SK-N-SH (cell line): ENCODE results near the gene ABHD15. TPM values are rescaled to one million over a fixed set of nuclear protein-coding genes. Genes with fewer than 3 reads are reported as not detected.

Source experiments
- CTCF ChIA-PET: fragments of 300-600, 350-600 bp; formaldehyde crosslinking; extraction: SDS; loops from one replicate; lab custom pipeline; 2021; lab: Yijun Ruan, JAX
- POLR2A ChIA-PET: fragments of 350-600 bp; sonication (Branson Sonifier 250); formaldehyde crosslinking; extraction: SDS; loops from one replicate; lab custom pipeline; 2020; ENCODE audit warnings: antibody characterized with exemption, inconsistent platforms; lab: Yijun Ruan, JAX
- DNase-seq: peaks from one replicate; pipeline ENCODE4 v3.0.0; 2012
- H2AFZ ChIP-seq: fragments of 200-600 bp; sonication (generic); 2 replicates; pipeline ENCODE4 v1.8.1; 2016; ENCODE audit warnings: antibody characterized with exemption, mild to moderate bottlenecking, low read depth
- H3F3A ChIP-seq: fragments of 200-600 bp; sonication (generic); replicated peaks from 2 replicates; pipeline ENCODE3; 2016; ENCODE audit warnings: antibody characterized with exemption, mild to moderate bottlenecking; ENCODE audit not compliant: insufficient read depth
- H3K27ac ChIP-seq, 2 experiments: fragments of 200-500 bp in 1 of 2; fragments of 200-600 bp in 1 of 2; sonication (Bioruptor generic) in 1 of 2; sonication (generic), shearing (Covaris generic) in 1 of 2; 2 replicates each; pipeline versions ENCODE4 v1.5.1 to v1.6.1; 2014 to 2016; ENCODE audit warnings: low read depth in 2 of 2, inconsistent platforms in 1 of 2, low read length in 1 of 2, mild to moderate bottlenecking in 1 of 2, mixed read lengths in 1 of 2
- H3K27me3 ChIP-seq: fragments of 200-600 bp; sonication (generic), shearing (Covaris generic); 2 replicates; pipeline ENCODE4 v1.6.1; 2016; ENCODE audit warnings: mixed run types; ENCODE audit not compliant: insufficient read depth
- H3K36me3 ChIP-seq, 2 experiments: fragments of 200-500 bp in 1 of 2; fragments of 200-600 bp in 1 of 2; sonication (Bioruptor generic) in 1 of 2; sonication (generic) in 1 of 2; replicated peaks in 1 of 2; 2 replicates each; pipeline versions ENCODE3 to v1.5.1; 2014 to 2016; ENCODE audit warnings: low read length in 1 of 2, mild to moderate bottlenecking in 1 of 2; ENCODE audit not compliant: insufficient read depth in 2 of 2, control insufficient read depth in 1 of 2
- H3K4me1 ChIP-seq, 2 experiments: fragments of 200-500 bp in 1 of 2; fragments of 200-600 bp in 1 of 2; sonication (Bioruptor generic) in 1 of 2; sonication (generic), shearing (Covaris generic) in 1 of 2; 2 replicates each; pipeline versions ENCODE4 v1.5.1 to v1.6.1; 2014 to 2016; ENCODE audit warnings: low read depth in 1 of 2, low read length in 1 of 2, mixed run types in 1 of 2; ENCODE audit not compliant: insufficient read depth in 2 of 2, control insufficient read depth in 1 of 2
- H3K4me2 ChIP-seq: fragments of 200-600 bp; sonication (generic), shearing (Covaris generic); 2 replicates; pipeline ENCODE4 v1.6.1; 2017; ENCODE audit warnings: mixed run types
- H3K4me3 ChIP-seq, 2 experiments: fragments of 200-500 bp in 1 of 2; fragments of 200-600 bp in 1 of 2; sonication (Bioruptor generic) in 1 of 2; sonication (generic), shearing (Covaris generic) in 1 of 2; 2 replicates each; pipeline versions ENCODE4 v1.5.1 to v1.8.1; 2014 to 2016; ENCODE audit warnings: low read depth in 2 of 2, inconsistent platforms in 1 of 2, low read length in 1 of 2, mild to moderate bottlenecking in 1 of 2, mixed read lengths in 1 of 2, moderate library complexity in 1 of 2
- H3K79me2 ChIP-seq: fragments of 200-600 bp; sonication (generic); 2 replicates; pipeline ENCODE4 v1.8.1; 2017; ENCODE audit warnings: mild to moderate bottlenecking; ENCODE audit not compliant: insufficient read depth
- H3K9ac ChIP-seq: fragments of 200-600 bp; sonication (generic); 2 replicates; pipeline ENCODE4 v1.6.1; 2017; ENCODE audit warnings: mixed run types
- H3K9me2 ChIP-seq: fragments of 200-600 bp; sonication (generic); 2 replicates; pipeline ENCODE4 v1.6.1; 2017; ENCODE audit warnings: mixed run types
- H3K9me3 ChIP-seq: fragments of 200-600 bp; sonication (generic); 2 replicates; pipeline ENCODE4 v1.6.1; 2017; ENCODE audit warnings: mixed run types, mild to moderate bottlenecking, moderate library complexity
- H4K20me1 ChIP-seq: fragments of 200-600 bp; sonication (generic); 2 replicates; pipeline ENCODE4 v1.6.1; 2017; ENCODE audit warnings: mild to moderate bottlenecking, mixed run types; ENCODE audit not compliant: insufficient read depth
- FOSL2 ChIP-seq: IDR thresholded peaks from 2 replicates; pipeline ENCODE4 v1.4.0; 2012; ENCODE audit warnings: low read depth, mild to moderate bottlenecking, moderate library complexity, borderline replicate concordance
- GABPA ChIP-seq: IDR thresholded peaks from 2 replicates; pipeline ENCODE4 v1.4.0; 2012; ENCODE audit warnings: low read depth, mild to moderate bottlenecking
- JUND ChIP-seq: IDR thresholded peaks from 2 replicates; pipeline ENCODE4 v1.4.0; 2012
- MXI1 ChIP-seq: IDR thresholded peaks from 2 replicates; pipeline ENCODE4 v1.6.1; 2012; ENCODE audit warnings: mild to moderate bottlenecking, low read depth, low read length, improper control_type of control experiment
- NFIC ChIP-seq: IDR thresholded peaks from 2 replicates; pipeline ENCODE4 v1.4.0; 2012; ENCODE audit warnings: borderline replicate concordance
- NRF1 ChIP-seq: IDR thresholded peaks from 2 replicates; pipeline ENCODE4 v1.6.1; 2012; ENCODE audit warnings: low read depth, mild to moderate bottlenecking, low read length
- POLR2AphosphoS5 ChIP-seq: IDR thresholded peaks from 2 replicates; pipeline ENCODE4 v1.6.1; 2012; ENCODE audit warnings: low read depth, low read length
- RFX5 ChIP-seq: IDR thresholded peaks from 2 replicates; pipeline ENCODE4 v1.6.1; 2012; ENCODE audit warnings: mild to moderate bottlenecking, improper control_type of control experiment, low read length
- TEAD4 ChIP-seq: IDR thresholded peaks from 2 replicates; pipeline ENCODE4 v1.4.0; 2012; ENCODE audit warnings: mild to moderate bottlenecking, borderline replicate concordance; ENCODE audit not compliant: insufficient read depth
- whole genome bisulfite sequencing: methylation state at CpG from one replicate; pipeline ENCODE4 v1.1.6; 2017; ENCODE audit warnings: low lambda C conversion rate; 5-methylcytosine and 5-hydroxymethylcytosine counted together
- polyA plus RNA-seq, 3 experiments: library from polyadenylated mRNA; depleted of rRNA; stranded (reverse); fragments of >200 nt; gene quantifications; 2 replicates each; pipeline ENCODE4 v1.2.3, GENCODE V29; 2012
- TF ChIP-seq, protein P1 (sequence below): fragments of 150-350 bp; IDR thresholded peaks from 2 replicates; pipeline ENCODE4 v1.6.1; 2017; ENCODE audit warnings: antibody characterized with exemption, low read length, low read depth, borderline replicate concordance

The ABHD15 gene
- polyA plus RNA-seq, 1 of the 3 experiments (the other 2 are of a cell fraction): 7.0 TPM

GRCh38 chr17:29588562-29589411 lies 21.9 kb upstream of the ABHD15 start:
- H2AFZ ChIP-seq: no peak overlapping the region; the same call in 1 of the 2 replicates
- peaks cover 41 to 66% of the 10 kb centered on the region in 2 experiments for H3K4me1 ChIP-seq

GRCh38 chr17:29588017-29588561 lies 21.3 kb upstream of the ABHD15 start:
- no peak for DNase-seq
- H2AFZ ChIP-seq: no peak overlapping the region
- H4K20me1 ChIP-seq: peaks cover 57% of the 10 kb centered on the region
- peak overlapping the region; percentile 44 to 74; a peak in 3 of 4 replicates for H3K27ac ChIP-seq
- H3K9ac ChIP-seq: peak overlapping the region; percentile 80
- peak overlapping the region; percentile 99 for H3K4me2 ChIP-seq
- H3K4me3 ChIP-seq: peak overlapping the region; percentile 89 to 91
- peaks cover 41 to 68% of the 10 kb centered on the region in 2 experiments for H3K4me1 ChIP-seq
- peaks cover 0 to 6% of the 10 kb centered on the region in 2 experiments for H3K36me3 ChIP-seq
- H3K27me3 ChIP-seq: no peaks in the 10 kb centered on the region
- CTCF ChIA-PET: interaction anchor here (0.8 to 12.7 kb wide), 9 partner anchors 8 to 505 kb away, joined by 3 to 166 read pairs (median 4); partner anchors contain the start of genes ABHD15 and TP53I13
- no peaks in the 10 kb centered on the region for H3K9me3 ChIP-seq
- 51% methylated on average over 5 of the region's 8 CpGs for whole genome bisulfite sequencing
- TF ChIP-seq TEAD4 (no peak), FOSL2 (no peak), POLR2AphosphoS5 (no peak), JUND (no peak)
- TF ChIP-seq, all 33 proteins: peak for 0
- Histone ChIP-seq H3F3A (peaks cover 29% of the 10 kb centered on the region), H3K9me2 (no peaks in the 10 kb centered on the region), H3K79me2 (peaks cover 59% of the 10 kb centered on the region)
- POLR2A ChIA-PET: interaction anchor here (1.0 to 1.6 kb wide), 2 partner anchors 11 to 14 kb away, joined by 3 to 6 read pairs; no protein-coding TSS in a partner anchor

More at GRCh38 chr17:29588562-29589411, 21.9 kb upstream of the ABHD15 start:
- Histone ChIP-seq H3K9ac (peak overlapping the region; percentile 80), H3K9me3 (no peaks in the 10 kb centered on the region), H3K9me2 (no peaks in the 10 kb centered on the region), H3K27ac (peak overlapping the region; percentile 44 to 74; a peak in 3 of 4 replicates), H3K79me2 (peaks cover 52% of the 10 kb centered on the region), H4K20me1 (peaks cover 51% of the 10 kb centered on the region), H3F3A (peaks cover 29% of the 10 kb centered on the region), H3K4me3 (peak overlapping the region; percentile 89 to 91), H3K4me2 (peak overlapping the region; percentile 99), H3K36me3 (no peaks in the 10 kb centered on the region), H3K27me3 (no peaks in the 10 kb centered on the region)
- ChIA-PET CTCF (interaction anchor here (0.8 to 12.7 kb wide), 7 partner anchors 9 to 345 kb away, joined by 3 to 166 read pairs (median 4); partner anchors contain the start of genes ABHD15 and TP53I13), POLR2A (interaction anchor here (1.0 to 1.6 kb wide), 2 partner anchors 12 to 15 kb away, joined by 3 to 6 read pairs; no protein-coding TSS in a partner anchor)
- TF ChIP-seq NFIC (no peak), MXI1 (0 out of 2 replicates have a peak, but pooled peaks have one; percentile 35), NRF1 (0 out of 2 replicates have a peak, but pooled peaks have one; percentile 7)
- under 1% methylated on average over 24 of the region's 72 CpGs for WGBS
- peak; percentile 58 for DNase-seq

GRCh38 chr17:29587591-29587990 lies 20.8 kb upstream of the ABHD15 start:
- Histone ChIP-seq H3K4me1 (peaks cover 38 to 66% of the 10 kb centered on the region in 2 experiments), H3K4me3 (peak overlapping the region; percentile 89 to 91), H3F3A (peaks cover 26% of the 10 kb centered on the region), H3K9me2 (no peaks in the 10 kb centered on the region), H3K36me3 (peaks cover 0 to 10% of the 10 kb centered on the region in 2 experiments), H3K27me3 (no peaks in the 10 kb centered on the region), H3K9me3 (no peaks in the 10 kb centered on the region), H3K9ac (peak overlapping the region; percentile 80; the same call in 1 of the 2 replicates), H3K27ac (no peak overlapping the region; a peak in 1 of 4 replicates), H3K79me2 (peaks cover 64% of the 10 kb centered on the region), H4K20me1 (peaks cover 62% of the 10 kb centered on the region), H2AFZ (no peak overlapping the region), H3K4me2 (peak overlapping the region; percentile 99)
- WGBS: 89% methylated on average over 5 of the region's 6 CpGs
- no peak for DNase-seq
- CTCF ChIA-PET: interaction anchor here (0.8 to 12.7 kb wide), 7 partner anchors 9 to 505 kb away, joined by 4 to 166 read pairs (median 4); partner anchors contain the start of genes ABHD15 and TP53I13
- POLR2A ChIA-PET: interaction anchor here (1.6 kb wide), 1 partner anchor 11 kb away, joined by 6 read pairs; no protein-coding TSS in a partner anchor
- TF ChIP-seq FOSL2 (no peak), RFX5 (no peak), GABPA (no peak)
- TF ChIP-seq, protein P1, sequence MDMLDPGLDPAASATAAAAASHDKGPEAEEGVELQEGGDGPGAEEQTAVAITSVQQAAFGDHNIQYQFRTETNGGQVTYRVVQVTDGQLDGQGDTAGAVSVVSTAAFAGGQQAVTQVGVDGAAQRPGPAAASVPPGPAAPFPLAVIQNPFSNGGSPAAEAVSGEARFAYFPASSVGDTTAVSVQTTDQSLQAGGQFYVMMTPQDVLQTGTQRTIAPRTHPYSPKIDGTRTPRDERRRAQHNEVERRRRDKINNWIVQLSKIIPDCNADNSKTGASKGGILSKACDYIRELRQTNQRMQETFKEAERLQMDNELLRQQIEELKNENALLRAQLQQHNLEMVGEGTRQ: no peak
